C4-2B (cell line): ENCODE measurements around the gene GNAZ.

Experiments
- H3K27ac ChIP-seq: fragments of 450-650 bp; 2 replicates; pipeline ENCODE4 v1.5.1; 2017
- ZFX ChIP-seq: fragments of 450-650 bp; IDR thresholded peaks from 2 replicates; pipeline ENCODE4 v1.6.1; 2017
- TF ChIP-seq, protein P1 (sequence below): fragments of 450-650 bp; conservative IDR thresholded peaks from 2 replicates; pipeline ENCODE4 v1.5.1; 2017; ENCODE audit warnings: mild to moderate bottlenecking

Gene GNAZ

GRCh38 chr22:23118647-23119493 is 48.6 kb downstream of the GNAZ start:
- H3K27ac ChIP-seq, result no peak overlapping the region
- TF ChIP-seq, protein P1, sequence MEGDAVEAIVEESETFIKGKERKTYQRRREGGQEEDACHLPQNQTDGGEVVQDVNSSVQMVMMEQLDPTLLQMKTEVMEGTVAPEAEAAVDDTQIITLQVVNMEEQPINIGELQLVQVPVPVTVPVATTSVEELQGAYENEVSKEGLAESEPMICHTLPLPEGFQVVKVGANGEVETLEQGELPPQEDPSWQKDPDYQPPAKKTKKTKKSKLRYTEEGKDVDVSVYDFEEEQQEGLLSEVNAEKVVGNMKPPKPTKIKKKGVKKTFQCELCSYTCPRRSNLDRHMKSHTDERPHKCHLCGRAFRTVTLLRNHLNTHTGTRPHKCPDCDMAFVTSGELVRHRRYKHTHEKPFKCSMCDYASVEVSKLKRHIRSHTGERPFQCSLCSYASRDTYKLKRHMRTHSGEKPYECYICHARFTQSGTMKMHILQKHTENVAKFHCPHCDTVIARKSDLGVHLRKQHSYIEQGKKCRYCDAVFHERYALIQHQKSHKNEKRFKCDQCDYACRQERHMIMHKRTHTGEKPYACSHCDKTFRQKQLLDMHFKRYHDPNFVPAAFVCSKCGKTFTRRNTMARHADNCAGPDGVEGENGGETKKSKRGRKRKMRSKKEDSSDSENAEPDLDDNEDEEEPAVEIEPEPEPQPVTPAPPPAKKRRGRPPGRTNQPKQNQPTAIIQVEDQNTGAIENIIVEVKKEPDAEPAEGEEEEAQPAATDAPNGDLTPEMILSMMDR, result no peak
- no peak for TF ChIP-seq ZFX

DNA sequence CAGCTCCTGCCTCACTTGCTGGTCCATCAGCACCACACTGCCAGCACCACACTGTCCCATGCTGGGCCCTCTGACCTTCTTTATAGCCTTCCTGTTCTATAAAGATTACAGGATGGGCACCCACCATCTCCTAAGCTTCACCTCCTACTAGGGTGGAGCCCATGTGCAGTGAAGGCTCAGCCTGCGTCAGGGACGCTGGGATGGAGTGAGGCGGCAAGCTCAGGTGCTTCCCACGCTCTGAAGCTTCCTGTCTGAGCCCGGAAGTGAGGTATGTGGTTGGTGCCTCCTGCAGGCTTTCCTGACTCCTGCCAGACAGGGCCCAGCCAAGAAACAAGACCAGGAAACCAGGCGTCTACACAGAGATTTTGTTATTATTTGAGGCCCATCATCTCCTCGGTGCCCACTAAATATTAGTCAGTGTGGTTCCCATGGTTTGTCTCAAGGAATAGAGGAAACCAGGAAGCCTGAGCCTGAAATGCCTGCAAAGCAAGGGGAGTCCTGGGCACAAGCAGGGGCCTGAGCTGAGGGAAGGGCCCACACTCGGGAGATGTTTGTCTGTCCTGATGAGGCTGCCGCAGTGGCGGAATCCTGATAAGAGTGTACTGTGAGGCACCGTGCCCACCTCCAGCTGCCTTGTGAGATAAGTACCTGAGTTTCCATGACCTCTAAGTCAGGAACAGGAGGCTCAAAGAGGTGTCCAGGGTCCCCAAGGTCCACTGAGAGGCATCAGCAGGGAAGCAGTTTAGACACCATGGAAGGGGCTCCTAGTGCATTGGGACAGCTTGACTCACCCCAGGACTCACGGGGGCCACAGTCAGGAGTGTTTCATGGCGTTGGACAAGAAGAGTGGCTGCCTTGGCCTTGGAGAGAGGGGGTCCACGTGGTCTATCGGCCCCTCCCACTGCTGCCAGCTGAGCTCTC is 49.4 kb downstream of the GNAZ start:
- no peak overlapping the region for H3K27ac ChIP-seq

DNA sequence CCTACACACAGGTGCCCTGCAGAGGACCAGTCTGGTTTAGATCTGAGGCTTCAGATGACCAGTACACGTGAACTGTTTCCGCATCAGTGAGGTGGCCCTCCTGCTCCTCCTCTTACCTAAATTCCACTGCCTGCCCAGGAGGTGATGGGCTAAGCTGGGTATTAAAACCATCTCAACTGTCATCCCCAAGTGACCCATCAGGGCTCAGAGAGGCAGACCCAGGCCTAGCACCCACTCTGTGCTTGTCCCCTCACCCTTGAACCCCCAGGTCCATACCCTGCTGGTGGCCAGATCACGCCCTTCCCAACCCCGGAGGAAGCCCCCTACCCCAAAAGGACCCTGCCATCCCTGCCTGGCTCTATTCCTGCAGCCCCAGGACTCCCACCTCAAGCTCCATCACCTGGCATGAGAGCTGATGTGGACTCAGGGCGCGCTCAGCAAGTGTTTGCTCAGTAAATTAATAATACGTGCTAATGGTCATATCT is 50.1 kb downstream of the GNAZ start:
- TF ChIP-seq, protein P1, result no peak
- TF ChIP-seq ZFX, result no peak
- H3K27ac ChIP-seq, result no peak overlapping the region

More for the DNA sequence above, 49.4 kb downstream of the GNAZ start:
- TF ChIP-seq ZFX, result no peak
- TF ChIP-seq, protein P1, result no peak

GRCh38 chr22:23121000-23121421 is 50.7 kb downstream of the GNAZ start:
- TF ChIP-seq, protein P1, result no peak
- TF ChIP-seq ZFX, result no peak
- no peak overlapping the region for H3K27ac ChIP-seq

GRCh38 chr22:23121424-23121823 is 51.1 kb downstream of the GNAZ start:
- no peak for TF ChIP-seq ZFX
- TF ChIP-seq, protein P1, result no peak
- H3K27ac ChIP-seq, result no peak overlapping the region

DNA sequence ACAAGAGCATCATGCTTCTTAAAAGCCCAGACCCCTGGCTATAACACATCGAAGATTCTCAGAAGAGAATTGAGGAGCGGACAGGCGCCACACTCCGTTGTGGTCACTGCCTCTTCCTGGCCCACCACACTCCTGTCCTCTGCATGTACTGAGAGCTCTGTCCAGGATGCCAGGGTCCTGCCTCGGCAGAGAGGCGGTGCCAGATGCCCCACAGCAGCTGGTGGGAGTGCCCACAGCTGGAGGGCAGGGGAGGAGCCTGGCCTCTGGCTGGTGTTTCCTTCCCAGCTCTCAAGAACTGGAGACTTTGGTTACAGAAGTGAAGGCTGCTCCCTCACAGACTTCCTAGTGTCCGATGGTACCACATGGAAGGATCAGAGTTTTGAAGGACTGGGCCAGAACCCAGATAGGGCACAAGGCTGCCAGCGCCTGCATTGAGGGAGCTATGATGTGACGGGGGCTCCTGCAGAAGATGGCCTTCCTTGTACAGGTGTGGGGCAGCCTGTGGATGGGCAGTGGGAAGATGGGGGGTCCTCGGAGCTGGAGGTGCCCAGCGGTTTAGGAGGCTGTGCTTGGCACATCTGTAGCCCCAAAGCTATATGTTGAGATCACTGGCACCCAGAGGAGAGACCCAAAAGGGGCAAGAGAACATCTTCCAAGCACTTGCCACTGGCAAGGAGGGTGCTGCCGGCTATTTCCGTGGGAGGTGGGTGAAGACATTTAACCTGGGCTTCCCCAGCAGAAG is 52.1 kb downstream of the GNAZ start:
- no peak for TF ChIP-seq ZFX
- no peak overlapping the region for H3K27ac ChIP-seq
